ENCODE measurements around the gene NTN1. TPM values are rescaled to one million over a fixed set of nuclear protein-coding genes. Genes with fewer than 3 reads are reported as not detected.

NTN1 gene
- total and polyA plus RNA-seq, 2 of the 4 experiments (the other 2 are of a cell fraction): under 0.01 to 0.07 TPM

DNA sequence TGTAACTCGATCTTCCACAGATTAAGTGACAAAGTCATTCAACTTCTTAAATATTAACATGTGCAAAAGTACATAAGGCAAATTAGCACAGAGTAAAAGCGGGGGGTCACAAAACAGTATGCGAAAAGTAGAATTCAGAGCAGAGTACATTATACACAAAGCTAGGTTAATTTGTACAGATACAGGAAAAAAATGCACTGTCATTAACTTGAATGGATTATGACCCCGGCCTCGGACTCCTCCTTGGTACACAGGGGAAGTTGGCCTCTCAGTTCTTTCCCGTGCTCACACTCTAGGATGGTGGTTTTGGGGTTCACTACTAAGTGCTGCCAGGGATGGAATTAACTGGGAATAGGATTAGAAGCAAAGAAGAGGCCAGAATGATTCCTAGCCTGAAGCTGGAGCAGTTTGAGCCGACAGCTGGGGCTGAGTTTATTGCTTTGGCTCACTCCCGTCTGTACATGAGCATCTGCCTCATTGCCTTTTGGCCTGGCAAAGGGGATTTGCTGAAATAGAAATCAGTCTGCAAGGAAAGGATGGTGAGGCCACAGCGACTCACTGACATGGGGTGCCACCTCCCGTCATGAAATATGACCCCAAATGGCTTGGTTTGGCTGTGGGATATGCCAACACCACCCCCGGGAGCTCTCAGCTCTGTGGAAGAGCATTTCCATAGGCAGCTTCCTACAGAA, 23.6 kb downstream of the NTN1 start:
- no peak overlapping the region for H3K23ac ChIP-seq (ENCODE audit: low read depth, low read length)
- H2BK20ac ChIP-seq (ENCODE audit: low read depth, low read length): no peak overlapping the region
- no peak overlapping the region for H3K9ac ChIP-seq (ENCODE audit: low read depth, low read length)
- ChIA-PET POLR2A (ENCODE audit: unreplicated experiment) (no interaction called here), CTCF (no interaction called here)
- H3K4me1 ChIP-seq (ENCODE audit: control insufficient read depth, insufficient read depth, low read length): no peaks in the 10 kb centered on the region
- intact Hi-C loops (cut with micrococcal nuclease) (no loop called here), dilution Hi-C loops (cut with HindIII; ENCODE audit: low sequenced_read_pairs, unreplicated experiment) (no loop called here), in situ Hi-C loops (cut with MboI; ENCODE audit: low sequenced_read_pairs) (no loop called here)
- H3K14ac ChIP-seq (replicated peaks; ENCODE audit: low read depth, low read length): no peak overlapping the region
- no peak overlapping the region for H3K56ac ChIP-seq (ENCODE audit: extremely low read depth, insufficient read depth, low read length)
- 11% methylated on average over 3 of the region's 11 CpGs; no CpG with 5 or more reads in 1 of the 2 experiments for WGBS, 2 experiments (ENCODE audit: extremely low coverage in 2 of 2, insufficient read length in 1 of 2)
- H4K20me1 ChIP-seq (ENCODE audit: insufficient read depth, low read length): no peaks in the 10 kb centered on the region
- no peaks in the 10 kb centered on the region for H3K9me3 ChIP-seq (ENCODE audit: control insufficient read depth, insufficient read depth, low read length)
- no peak overlapping the region for H3K4me2 ChIP-seq (ENCODE audit: low read depth, low read length)
- no peaks in the 10 kb centered on the region for H3K27me3 ChIP-seq (ENCODE audit: control insufficient read depth, insufficient read depth, low read length)
- no peak overlapping the region for H2BK15ac ChIP-seq (ENCODE audit: low read depth, low read length)
- no peaks in the 10 kb centered on the region for H3K9me1 ChIP-seq (ENCODE audit: insufficient read depth, low read length)
- TF ChIP-seq CEBPB (IDR thresholded peaks at IDR 0.05; ENCODE audit: low read depth, low read length): no peak
- TF ChIP-seq NFE2L2 (IDR thresholded peaks at IDR 0.05; ENCODE audit: low read depth, low read length): no peak
- no peak for TF ChIP-seq RCOR1 (IDR thresholded peaks at IDR 0.05; ENCODE audit: insufficient replicate concordance, low read length)
- TF ChIP-seq, protein P1, sequence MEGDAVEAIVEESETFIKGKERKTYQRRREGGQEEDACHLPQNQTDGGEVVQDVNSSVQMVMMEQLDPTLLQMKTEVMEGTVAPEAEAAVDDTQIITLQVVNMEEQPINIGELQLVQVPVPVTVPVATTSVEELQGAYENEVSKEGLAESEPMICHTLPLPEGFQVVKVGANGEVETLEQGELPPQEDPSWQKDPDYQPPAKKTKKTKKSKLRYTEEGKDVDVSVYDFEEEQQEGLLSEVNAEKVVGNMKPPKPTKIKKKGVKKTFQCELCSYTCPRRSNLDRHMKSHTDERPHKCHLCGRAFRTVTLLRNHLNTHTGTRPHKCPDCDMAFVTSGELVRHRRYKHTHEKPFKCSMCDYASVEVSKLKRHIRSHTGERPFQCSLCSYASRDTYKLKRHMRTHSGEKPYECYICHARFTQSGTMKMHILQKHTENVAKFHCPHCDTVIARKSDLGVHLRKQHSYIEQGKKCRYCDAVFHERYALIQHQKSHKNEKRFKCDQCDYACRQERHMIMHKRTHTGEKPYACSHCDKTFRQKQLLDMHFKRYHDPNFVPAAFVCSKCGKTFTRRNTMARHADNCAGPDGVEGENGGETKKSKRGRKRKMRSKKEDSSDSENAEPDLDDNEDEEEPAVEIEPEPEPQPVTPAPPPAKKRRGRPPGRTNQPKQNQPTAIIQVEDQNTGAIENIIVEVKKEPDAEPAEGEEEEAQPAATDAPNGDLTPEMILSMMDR (conservative IDR thresholded peaks at IDR 0.05; ENCODE audit: low read depth, low read length): no peak
- TF ChIP-seq MAZ (IDR thresholded peaks at IDR 0.05; ENCODE audit: borderline replicate concordance, low read depth, low read length): no peak
- TF ChIP-seq CHD1 (IDR thresholded peaks at IDR 0.05; ENCODE audit: low read depth, low read length): no peak
- H4K5ac ChIP-seq (ENCODE audit: low read depth, low read length): no peak overlapping the region
- H2AK9ac ChIP-seq (replicated peaks; ENCODE audit: low read depth, low read length, poor library complexity): no peak overlapping the region
- H4K91ac ChIP-seq (ENCODE audit: insufficient read depth, low read depth, low read length): no peak overlapping the region
- no peak overlapping the region for H4K8ac ChIP-seq (ENCODE audit: low read depth in 2 of 2, low read length in 2 of 2)
- H2AFZ ChIP-seq (replicated peaks; ENCODE audit: low read length, poor library complexity): no peak overlapping the region
- no peaks in the 10 kb centered on the region for H3K36me3 ChIP-seq (ENCODE audit: control insufficient read depth, insufficient read depth, low read length)
- H3K79me1 ChIP-seq (ENCODE audit: low read depth in 1 of 2, low read length in 2 of 2): no peaks in the 10 kb centered on the region
- BruUV-seq (replicated peaks): no TSS peak
- ATAC-seq (ENCODE audit: low read depth): no peak
- DNase-seq: no peak
- H2BK5ac ChIP-seq (ENCODE audit: low read depth, low read length, poor library complexity, severe bottlenecking): no peak overlapping the region
- no peak overlapping the region for H2AK5ac ChIP-seq (ENCODE audit: low read depth, low read length)
- no peak overlapping the region for H2BK120ac ChIP-seq (ENCODE audit: low read depth, low read length)
- no peak overlapping the region for H3K4ac ChIP-seq (ENCODE audit: low read depth, low read length)
- no peak overlapping the region for H3K4me3 ChIP-seq (ENCODE audit: insufficient read depth, low read depth, low read length)
- no peak overlapping the region for H3K27ac ChIP-seq (ENCODE audit: insufficient read depth, low read length)
- H3K18ac ChIP-seq (ENCODE audit: low read depth, low read length): no peak overlapping the region
